Caco-2 (cell line): Measurements from ENCODE around the gene TEX36. TPM values are rescaled to one million over a fixed set of nuclear protein-coding genes. Genes with fewer than 3 reads are reported as not detected.

Source experiments
- BruUV-seq: library from RNA; stranded (reverse); fragments of 400-500 nt; replicated peaks from 2 replicates; lab custom pipeline; 2021; lab: Mats Ljungman, UMichigan
- CTCF ChIA-PET: fragments of 300-600 bp; sonication (Branson Sonifier 250); formaldehyde crosslinking; loops from one replicate; lab custom pipeline; 2022; ENCODE audit warnings: antibody characterized with exemption; lab: Charles Lee
- POLR2A ChIA-PET: fragments of 300-600 bp; sonication (Branson Sonifier 250); formaldehyde crosslinking; loops from one replicate; lab custom pipeline; 2022; ENCODE audit warnings: antibody characterized with exemption; lab: Charles Lee
- DNase-seq, 2 experiments: peaks; one replicate each; pipeline versions ENCODE4 v3.0.0 to v3.0.0-alpha.2; 2020 to 2022
- H3K27me3 ChIP-seq: replicated peaks from 2 replicates; pipeline ENCODE4 v1.6.0; 2011; ENCODE audit warnings: low read length; ENCODE audit not compliant: control insufficient read depth, insufficient read depth
- H3K36me3 ChIP-seq: 2 replicates; pipeline ENCODE4 v1.5.1; 2011; ENCODE audit warnings: low read length; ENCODE audit not compliant: control insufficient read depth, insufficient read depth
- H3K4me1 ChIP-seq: fragments of 250-450 bp; sonication (Bioruptor Pico); 2 replicates; pipeline ENCODE4 v1.5.1; 2020; ENCODE audit warnings: mild to moderate bottlenecking
- H3K4me3 ChIP-seq: 2 replicates; pipeline ENCODE4 v1.5.1; 2011; ENCODE audit warnings: low read depth, mild to moderate bottlenecking, control low read depth, low read length
- H3K9me3 ChIP-seq: fragments of 250-450 bp; sonication (Bioruptor Pico); 2 replicates; pipeline ENCODE4 v1.5.1; 2020; ENCODE audit warnings: mild to moderate bottlenecking, moderate library complexity
- H3K27ac Mint-ChIP-seq: one replicate; pipeline ENCODE4 v1.8.0; 2022; ENCODE audit warnings: mixed read lengths; ENCODE audit not compliant: unreplicated experiment
- H3K27me3 Mint-ChIP-seq: one replicate; pipeline ENCODE4 v1.8.0; 2022; ENCODE audit warnings: mixed read lengths; ENCODE audit not compliant: insufficient read depth, unreplicated experiment
- H3K36me3 Mint-ChIP-seq: one replicate; pipeline ENCODE4 v1.8.0; 2022; ENCODE audit warnings: mild to moderate bottlenecking, mixed read lengths; ENCODE audit not compliant: insufficient read depth, unreplicated experiment
- H3K4me1 Mint-ChIP-seq: one replicate; pipeline ENCODE4 v1.8.0; 2022; ENCODE audit warnings: low read depth, mixed read lengths; ENCODE audit not compliant: unreplicated experiment
- H3K4me3 Mint-ChIP-seq: one replicate; pipeline ENCODE4 v1.8.0; 2022; ENCODE audit warnings: mild to moderate bottlenecking, moderate library complexity, mixed read lengths; ENCODE audit not compliant: unreplicated experiment
- H3K9me3 Mint-ChIP-seq: one replicate; pipeline ENCODE4 v1.8.0; 2022; ENCODE audit warnings: mixed read lengths; ENCODE audit not compliant: unreplicated experiment
- CTCF ChIP-seq, 2 experiments: fragments of 200-600 bp in 1 of 2; IDR thresholded peaks; 1 replicate in 1 of 2; 2 replicates in 1 of 2; pipeline versions ENCODE4 v1.5.1 to v1.8.0; 2011 to 2022; ENCODE audit warnings: antibody characterized with exemption in 1 of 2, control low read depth in 1 of 2, inconsistent platforms in 1 of 2, low read depth in 1 of 2, low read length in 1 of 2, mild to moderate bottlenecking in 1 of 2, moderate library complexity in 1 of 2; ENCODE audit not compliant: insufficient read depth in 1 of 2, severe bottlenecking in 1 of 2, unreplicated experiment in 1 of 2
- intact Hi-C: fragments of 100-400 bp; cut with micrococcal nuclease; formaldehyde crosslinking; loops from one replicate; pipeline ENCODE4 v1.10.0; 2022; ENCODE audit not compliant: unreplicated experiment
- total RNA-seq: library from RNA; stranded (reverse); gene quantifications from 2 replicates; pipeline ENCODE4 v1.2.3, GENCODE V29; 2022

TEX36 gene
- total RNA-seq, 1 experiment from 2014 or later = not detected

GRCh38 chr10:125646311-125646710, 36.7 kb downstream of the TEX36 start:
- Histone ChIP-seq H3K4me3 (no peak overlapping the region), H3K36me3 (no peaks in the 10 kb centered on the region), H3K9me3 (peaks cover 8% of the 10 kb centered on the region; the same call in 1 of the 2 replicates), H3K27me3 (no peaks in the 10 kb centered on the region), H3K4me1 (no peaks in the 10 kb centered on the region)
- Mint-ChIP-seq H3K4me1 (no peaks in the 10 kb centered on the region), H3K4me3 (no peak overlapping the region), H3K36me3 (no peaks in the 10 kb centered on the region), H3K27ac (no peak overlapping the region), H3K27me3 (peaks cover 10% of the 10 kb centered on the region), H3K9me3 (peaks cover 17% of the 10 kb centered on the region)
- ChIA-PET POLR2A (no interaction called here), CTCF (interaction anchor here (0.6 kb wide), 1 partner anchor 1106 kb away, joined by 3 read pairs; no protein-coding TSS in a partner anchor)
- TF ChIP-seq CTCF (IDR thresholded peaks at IDR 0.05; ENCODE audit: insufficient read depth in 1 of 2, low read depth in 1 of 2, low read length in 1 of 2, severe bottlenecking in 1 of 2, unreplicated experiment in 1 of 2) = no peak
- no peak for DNase-seq
- intact Hi-C loops = no loop called here
- BruUV-seq = no TSS peak

- Mint-ChIP-seq H3K4me3 (no peak overlapping the region), H3K4me1 (no peaks in the 10 kb centered on the region), H3K36me3 (no peaks in the 10 kb centered on the region), H3K27ac (no peak overlapping the region), H3K27me3 (peaks cover 13% of the 10 kb centered on the region), H3K9me3 (peaks cover 5% of the 10 kb centered on the region)
- no peak for TF ChIP-seq CTCF (IDR thresholded peaks at IDR 0.05; ENCODE audit: insufficient read depth in 1 of 2, low read depth in 1 of 2, low read length in 1 of 2, severe bottlenecking in 1 of 2, unreplicated experiment in 1 of 2)
- no peaks in the 10 kb centered on the region for H3K27me3 ChIP-seq
- no peak overlapping the region for H3K4me3 ChIP-seq
- H3K36me3 ChIP-seq = no peaks in the 10 kb centered on the region
- H3K4me1 ChIP-seq = no peaks in the 10 kb centered on the region
- ChIA-PET CTCF (no interaction called here), POLR2A (no interaction called here)
- no TSS peak for BruUV-seq
- intact Hi-C loops = no loop called here
- no peaks in the 10 kb centered on the region for H3K9me3 ChIP-seq
- no peak for DNase-seq
Measured at GRCh38 chr10:125641398-125641797, 41.6 kb downstream of the TEX36 start.

DNA sequence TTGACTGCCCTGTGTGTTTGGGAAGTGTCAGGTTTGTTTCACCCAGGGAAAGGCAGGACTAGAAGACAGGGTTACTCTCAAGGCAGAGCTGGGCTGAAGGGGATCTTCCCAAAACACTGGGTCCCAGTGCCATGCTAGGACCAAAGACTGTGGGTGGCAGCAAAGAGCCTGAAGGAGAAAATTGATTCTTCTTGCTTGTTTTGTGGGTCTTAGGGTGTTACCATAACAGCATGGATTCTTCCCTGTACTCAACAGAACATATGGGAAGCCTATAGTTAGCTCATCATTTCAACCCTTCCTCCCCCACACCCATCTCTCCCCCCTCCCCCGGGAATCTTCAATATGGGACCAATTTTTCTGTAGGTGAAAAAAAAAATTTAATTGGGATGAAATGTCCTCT, 42.3 kb downstream of the TEX36 start:
- Histone ChIP-seq H3K27me3 (no peaks in the 10 kb centered on the region), H3K4me3 (no peak overlapping the region), H3K4me1 (no peaks in the 10 kb centered on the region), H3K36me3 (no peaks in the 10 kb centered on the region), H3K9me3 (no peaks in the 10 kb centered on the region)
- ChIA-PET CTCF (no interaction called here), POLR2A (no interaction called here)
- TF ChIP-seq CTCF (IDR thresholded peaks at IDR 0.05; ENCODE audit: insufficient read depth in 1 of 2, low read depth in 1 of 2, low read length in 1 of 2, severe bottlenecking in 1 of 2, unreplicated experiment in 1 of 2) = no peak
- H3K4me3 Mint-ChIP-seq = no peak overlapping the region
- no peak for DNase-seq
- no TSS peak for BruUV-seq
- H3K4me1 Mint-ChIP-seq = no peaks in the 10 kb centered on the region
- H3K27ac Mint-ChIP-seq = no peak overlapping the region
- peaks cover 13% of the 10 kb centered on the region for H3K27me3 Mint-ChIP-seq
- no peaks in the 10 kb centered on the region for H3K9me3 Mint-ChIP-seq
- H3K36me3 Mint-ChIP-seq = no peaks in the 10 kb centered on the region
- intact Hi-C loops = no loop called here
